BLaER1 (cell line): Measurements from ENCODE around the gene DHCR7.

Experiments
- H3K27ac ChIP-seq: shearing (Covaris generic); formaldehyde crosslinking; 2 replicates; pipeline ENCODE4 v1.8.1; 2022
- H3K27me3 ChIP-seq: shearing (Covaris generic); formaldehyde crosslinking; 2 replicates; pipeline ENCODE4 v1.8.1; 2022
- H3K36me3 ChIP-seq: shearing (Covaris generic); formaldehyde crosslinking; 2 replicates; pipeline ENCODE4 v1.8.1; 2022
- H3K4me1 ChIP-seq: shearing (Covaris generic); formaldehyde crosslinking; 2 replicates; pipeline ENCODE4 v1.8.1; 2022
- H3K4me2 ChIP-seq: shearing (Covaris generic); formaldehyde crosslinking; 2 replicates; pipeline ENCODE4 v1.8.1; 2022
- H3K4me3 ChIP-seq: shearing (Covaris generic); formaldehyde crosslinking; 2 replicates; pipeline ENCODE4 v1.8.1; 2022
- H3K9ac ChIP-seq: shearing (Covaris generic); formaldehyde crosslinking; 2 replicates; pipeline ENCODE4 v1.8.1; 2022
- H3K9me3 ChIP-seq: shearing (Covaris generic); formaldehyde crosslinking; 2 replicates; pipeline ENCODE4 v1.8.1; 2022
- H4K20me1 ChIP-seq: shearing (Covaris generic); formaldehyde crosslinking; 2 replicates; pipeline ENCODE4 v1.8.1; 2022
- Cebpa-rat ChIP-seq: shearing (Covaris generic); IDR thresholded peaks from 2 replicates; pipeline ENCODE4 v1.8.1; 2022

Gene DHCR7

DNA sequence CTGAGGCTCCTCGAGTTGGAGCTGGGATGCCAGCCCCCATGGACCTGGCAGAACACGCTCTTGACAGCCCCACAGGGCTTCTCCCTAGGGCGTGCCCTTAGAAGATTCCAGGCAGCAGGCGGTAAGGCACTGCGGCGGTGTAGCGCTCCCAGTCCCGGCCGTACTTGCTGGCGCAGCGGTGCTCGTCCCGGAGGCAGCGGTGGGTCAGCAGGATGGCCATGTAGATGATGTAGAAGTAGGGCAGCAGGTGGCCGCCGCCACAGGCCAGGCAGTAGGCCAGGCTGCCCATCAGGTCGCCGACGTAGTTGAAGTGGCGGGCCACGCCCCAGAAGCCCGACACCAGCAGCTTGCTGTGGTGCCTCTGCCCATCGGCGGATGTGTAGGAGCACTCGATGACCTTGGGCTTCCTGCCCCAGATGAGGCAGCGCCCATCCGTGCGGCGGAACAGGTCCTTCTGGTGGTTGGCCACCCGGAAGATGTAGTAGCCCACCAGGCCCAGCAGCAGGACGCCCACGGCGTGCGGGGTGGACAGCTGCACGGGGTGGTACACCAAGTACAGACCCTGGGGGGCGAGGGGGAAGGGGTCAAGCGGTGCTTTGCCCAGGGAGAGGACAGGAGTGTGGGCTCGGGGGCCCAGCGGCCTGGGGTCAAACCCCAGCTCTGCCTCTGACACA lies 12.8 kb downstream of the DHCR7 start:
- Histone ChIP-seq H3K27ac (no peak overlapping the region), H3K4me1 (peaks cover 20% of the 10 kb centered on the region), H3K27me3 (no peaks in the 10 kb centered on the region), H3K9ac (no peak overlapping the region), H3K4me2 (peak overlapping the region; percentile 49), H4K20me1 (peaks cover 11% of the 10 kb centered on the region; the same call in 1 of the 2 replicates), H3K9me3 (no peaks in the 10 kb centered on the region), H3K36me3 (peaks cover 66% of the 10 kb centered on the region), H3K4me3 (no peak overlapping the region)
- no peak for TF ChIP-seq Cebpa-rat

DNA sequence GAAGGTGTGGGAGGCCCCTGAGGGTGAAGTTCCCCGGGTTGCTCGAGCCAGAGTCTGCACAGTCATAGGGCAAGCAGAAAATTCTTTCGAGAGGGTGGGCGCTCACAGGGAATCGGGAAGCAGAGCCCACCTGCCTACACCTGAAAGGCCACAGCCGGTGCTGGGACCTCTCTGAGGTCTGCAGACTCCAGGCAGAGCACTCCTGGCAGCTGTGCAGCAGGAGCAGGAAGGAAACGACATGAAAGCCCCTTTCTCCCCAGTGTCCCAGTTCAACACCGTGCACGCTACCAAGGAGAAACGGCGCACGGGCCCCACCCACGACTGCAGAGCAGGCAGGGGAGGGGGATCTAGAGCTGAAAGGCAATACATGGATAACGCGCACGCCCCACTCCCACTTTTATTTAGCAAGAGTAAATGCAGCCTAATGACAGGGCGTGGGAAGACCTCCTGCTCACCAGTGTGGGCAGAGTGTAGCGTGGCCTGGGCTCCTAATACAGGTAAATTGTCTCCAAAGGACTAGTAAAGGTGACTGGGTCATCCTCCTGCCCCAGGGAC lies 13.5 kb downstream of the DHCR7 start:
- Histone ChIP-seq H3K9ac (no peak overlapping the region), H3K27ac (no peak overlapping the region), H3K4me3 (no peak overlapping the region), H3K4me1 (peaks cover 20% of the 10 kb centered on the region), H3K4me2 (peak overlapping the region; percentile 49), H3K27me3 (no peaks in the 10 kb centered on the region), H4K20me1 (peaks cover 11% of the 10 kb centered on the region; the same call in 1 of the 2 replicates), H3K9me3 (no peaks in the 10 kb centered on the region), H3K36me3 (peaks cover 59% of the 10 kb centered on the region)
- no peak for TF ChIP-seq Cebpa-rat

DNA sequence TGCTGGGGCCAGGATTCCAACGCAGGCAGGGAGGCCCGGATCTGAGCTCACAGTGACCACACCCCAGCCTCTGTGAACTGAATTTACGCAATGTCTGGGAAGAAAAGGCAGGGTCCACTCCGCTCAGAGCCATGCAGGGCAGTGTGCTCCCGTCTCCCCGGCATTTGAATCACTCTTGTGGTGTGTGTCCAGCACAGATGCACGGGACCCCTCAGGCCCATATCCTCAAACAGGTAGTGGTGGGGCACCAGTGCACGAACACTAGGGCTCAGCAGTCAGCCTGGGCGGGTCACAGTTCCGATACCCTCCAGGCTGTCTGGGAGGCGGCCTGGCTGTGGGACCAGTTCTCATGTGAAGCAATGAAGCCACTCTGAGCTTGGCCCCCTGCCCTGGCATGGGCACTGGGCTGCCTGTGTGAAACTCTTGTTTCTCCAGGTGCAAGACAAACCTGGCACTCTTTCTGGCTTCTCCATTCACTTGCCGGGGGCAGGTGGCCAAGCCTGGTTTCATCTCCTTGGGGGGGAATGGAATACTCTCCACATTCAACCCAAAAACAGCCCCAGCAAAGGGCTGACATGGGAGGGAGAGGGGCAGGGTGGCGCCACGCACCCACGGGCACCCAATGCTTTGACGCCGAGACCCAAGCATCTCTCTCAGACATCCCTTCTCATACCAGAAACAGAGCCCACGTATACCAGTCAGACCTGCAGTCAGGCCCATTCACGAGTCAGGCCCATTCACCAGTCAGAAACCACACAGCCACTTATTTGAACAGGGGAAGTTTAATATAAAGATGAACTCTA lies 14.3 kb downstream of the DHCR7 start:
- H4K20me1 ChIP-seq, result peaks cover 4% of the 10 kb centered on the region; the same call in 1 of the 2 replicates
- H3K4me3 ChIP-seq, result no peak overlapping the region
- TF ChIP-seq Cebpa-rat, result no peak
- H3K9ac ChIP-seq, result no peak overlapping the region
- H3K36me3 ChIP-seq, result peaks cover 51% of the 10 kb centered on the region
- H3K4me2 ChIP-seq, result no peak overlapping the region; the same call in 1 of the 2 replicates
- no peaks in the 10 kb centered on the region for H3K9me3 ChIP-seq
- no peaks in the 10 kb centered on the region for H3K27me3 ChIP-seq
- H3K4me1 ChIP-seq, result peaks cover 20% of the 10 kb centered on the region
- no peak overlapping the region for H3K27ac ChIP-seq

DNA sequence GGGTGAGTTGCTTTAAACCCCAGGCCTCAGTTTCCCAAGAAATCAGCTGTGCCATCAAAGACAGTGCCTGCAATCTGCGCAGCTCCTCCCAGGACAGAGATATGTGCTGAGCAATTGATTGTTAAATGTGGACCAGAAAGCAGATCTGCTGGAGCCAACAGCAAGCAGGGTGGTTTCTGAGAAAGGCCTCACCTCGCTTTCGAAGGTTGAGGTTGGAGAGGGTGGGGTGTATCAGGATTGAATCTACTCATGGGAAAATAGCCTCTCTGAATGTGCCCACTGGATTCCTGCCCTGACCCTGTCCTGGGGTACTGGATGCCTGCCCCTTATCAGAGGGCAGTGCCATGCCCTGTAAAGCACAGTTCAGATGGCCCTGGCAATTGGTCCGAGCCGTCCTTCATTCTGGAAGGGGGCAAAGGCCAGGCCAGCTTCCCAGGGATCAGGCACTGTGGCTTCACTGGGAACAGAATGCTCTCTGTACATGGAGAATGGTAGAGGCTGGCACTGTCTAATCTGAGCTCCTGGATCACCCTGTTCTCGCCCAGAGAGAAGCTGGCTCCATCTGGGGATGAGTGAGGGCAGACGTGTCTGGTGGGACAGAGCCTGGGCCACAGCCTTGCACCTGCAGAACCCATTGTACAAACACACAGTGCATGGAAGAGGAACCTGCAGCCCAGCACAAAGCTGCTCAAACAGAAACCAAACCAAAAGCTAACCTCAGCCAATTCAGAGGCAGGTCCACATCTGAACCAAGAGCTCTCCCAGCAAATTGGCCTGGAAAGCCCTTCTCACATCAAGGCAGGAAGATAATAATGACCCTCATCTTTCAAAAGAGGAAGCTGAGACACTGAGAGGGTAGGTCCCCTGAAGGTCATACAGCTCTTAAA lies 15.2 kb downstream of the DHCR7 start:
- H3K27me3 ChIP-seq, result no peaks in the 10 kb centered on the region

DNA sequence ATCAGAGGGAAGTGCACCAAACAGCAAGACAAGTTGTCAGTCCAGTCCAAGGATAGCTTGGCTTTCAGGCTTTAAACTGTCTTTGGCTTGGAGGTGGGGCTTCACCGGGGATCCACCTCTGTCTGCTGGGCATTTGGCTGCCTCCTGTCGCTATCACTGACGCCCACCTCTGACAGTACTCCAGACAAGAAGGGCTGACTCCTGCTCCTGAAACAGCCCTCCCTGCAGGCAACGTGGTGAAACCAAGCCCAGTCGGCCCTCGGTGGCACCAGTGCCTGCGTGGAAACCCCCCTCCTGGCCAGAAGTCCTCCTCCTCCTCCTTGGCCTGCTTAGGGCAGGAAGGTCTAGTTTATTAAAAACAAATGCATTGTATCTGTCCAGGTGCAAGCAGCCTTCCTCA lies 16.9 kb downstream of the DHCR7 start:
- Histone ChIP-seq H3K4me3 (no peak overlapping the region), H3K27me3 (no peaks in the 10 kb centered on the region), H3K36me3 (peaks cover 26% of the 10 kb centered on the region), H3K27ac (no peak overlapping the region), H3K4me2 (no peak overlapping the region), H3K4me1 (peaks cover 20% of the 10 kb centered on the region), H3K9me3 (no peaks in the 10 kb centered on the region), H3K9ac (no peak overlapping the region), H4K20me1 (no peaks in the 10 kb centered on the region; the same call in 1 of the 2 replicates)
- TF ChIP-seq Cebpa-rat, result no peak

More for the DNA sequence above, 15.2 kb downstream of the DHCR7 start:
- H3K9ac ChIP-seq, result no peak overlapping the region
- no peaks in the 10 kb centered on the region; the same call in 1 of the 2 replicates for H4K20me1 ChIP-seq
- TF ChIP-seq Cebpa-rat, result no peak
- H3K4me1 ChIP-seq, result peaks cover 20% of the 10 kb centered on the region
- no peak overlapping the region for H3K4me2 ChIP-seq
- no peak overlapping the region for H3K27ac ChIP-seq
- peaks cover 43% of the 10 kb centered on the region for H3K36me3 ChIP-seq
- no peak overlapping the region for H3K4me3 ChIP-seq
- H3K9me3 ChIP-seq, result no peaks in the 10 kb centered on the region

DNA sequence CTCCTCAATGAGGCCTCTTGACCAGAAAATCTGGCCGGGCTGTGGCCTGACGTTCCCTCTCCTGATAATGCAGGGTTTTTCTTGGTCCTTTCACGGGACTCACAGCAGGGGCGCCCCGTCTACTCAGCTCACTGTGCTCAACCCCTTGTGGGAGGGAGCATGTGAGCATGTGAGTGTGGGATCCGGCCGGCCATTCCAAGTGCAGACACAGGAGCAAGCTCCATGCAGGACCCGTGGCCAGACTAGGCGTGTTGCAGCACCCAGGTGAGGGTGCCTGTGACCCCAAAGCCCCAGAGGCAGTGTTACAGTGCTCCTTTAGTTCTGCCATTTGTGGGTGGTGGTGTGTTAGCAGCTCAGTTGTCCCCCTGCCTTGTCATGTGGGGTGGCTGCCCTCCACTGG lies 18.0 kb downstream of the DHCR7 start:
- no peak for TF ChIP-seq Cebpa-rat
- peaks cover 15% of the 10 kb centered on the region for H3K36me3 ChIP-seq
- no peak overlapping the region for H3K4me2 ChIP-seq
- H3K27ac ChIP-seq, result no peak overlapping the region
- no peak overlapping the region for H3K9ac ChIP-seq
- no peaks in the 10 kb centered on the region for H3K27me3 ChIP-seq
- no peaks in the 10 kb centered on the region for H3K9me3 ChIP-seq
- peaks cover 17% of the 10 kb centered on the region for H3K4me1 ChIP-seq
- H3K4me3 ChIP-seq, result no peak overlapping the region
- no peaks in the 10 kb centered on the region; the same call in 1 of the 2 replicates for H4K20me1 ChIP-seq

DNA sequence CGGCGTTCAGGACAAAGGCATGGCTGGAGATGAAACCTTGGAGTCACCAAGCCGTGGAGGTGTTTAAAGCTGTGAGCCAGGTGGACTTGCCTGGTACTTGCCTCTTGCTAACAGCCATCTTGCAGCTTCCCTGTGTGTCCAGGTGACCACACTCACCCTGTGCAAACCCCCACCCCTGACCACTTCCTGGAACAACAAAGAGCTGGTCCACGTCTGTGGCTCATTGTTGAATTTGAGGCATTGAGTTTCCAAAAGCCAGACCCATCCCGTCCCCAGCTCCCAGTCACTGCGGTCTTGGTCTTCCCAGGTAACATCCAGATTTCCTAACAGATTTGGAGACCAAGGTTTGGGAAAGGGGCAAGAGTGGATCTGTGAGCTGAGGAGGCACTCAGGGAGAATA lies 18.5 kb downstream of the DHCR7 start:
- no peak overlapping the region for H3K4me2 ChIP-seq
- H3K27me3 ChIP-seq, result no peaks in the 10 kb centered on the region
- peaks cover 10% of the 10 kb centered on the region; the same call in 1 of the 2 replicates for H3K36me3 ChIP-seq
- H3K4me3 ChIP-seq, result no peak overlapping the region
- TF ChIP-seq Cebpa-rat, result no peak
- no peaks in the 10 kb centered on the region for H3K9me3 ChIP-seq
- H3K9ac ChIP-seq, result no peak overlapping the region
- H3K4me1 ChIP-seq, result peaks cover 12% of the 10 kb centered on the region
- H3K27ac ChIP-seq, result no peak overlapping the region
- no peaks in the 10 kb centered on the region for H4K20me1 ChIP-seq

DNA sequence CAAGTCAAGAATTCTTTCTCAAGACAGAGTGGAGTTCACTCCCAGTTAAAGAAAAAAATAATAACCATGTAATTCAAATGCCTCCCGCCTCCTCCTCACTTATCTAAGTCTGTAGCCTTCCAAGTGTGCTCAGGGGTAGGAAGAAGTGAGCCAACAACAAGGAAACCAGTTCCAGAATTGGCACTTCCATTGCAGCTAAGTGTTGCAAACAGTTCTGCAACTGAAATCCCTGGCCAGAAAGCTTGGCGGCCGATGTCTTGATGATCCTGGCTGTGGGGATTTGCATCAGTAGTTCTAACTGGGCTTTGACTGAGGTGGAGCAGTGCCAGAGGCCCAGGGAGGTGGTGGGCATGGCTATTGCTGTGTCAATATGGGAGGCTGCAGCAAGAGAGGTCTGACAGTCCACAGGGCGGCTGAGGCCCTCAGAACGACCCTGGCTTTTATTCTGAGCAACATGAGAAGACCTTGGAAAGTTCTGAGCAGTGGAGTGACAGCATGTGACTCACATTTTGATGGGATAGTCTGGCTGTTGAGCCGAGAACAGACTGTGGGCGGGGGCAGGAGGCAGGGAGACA lies 19.2 kb downstream of the DHCR7 start:
- no peaks in the 10 kb centered on the region for H4K20me1 ChIP-seq
- H3K9me3 ChIP-seq, result no peaks in the 10 kb centered on the region
- no peak overlapping the region for H3K4me2 ChIP-seq
- H3K27me3 ChIP-seq, result no peaks in the 10 kb centered on the region
- peaks cover 3% of the 10 kb centered on the region; the same call in 1 of the 2 replicates for H3K36me3 ChIP-seq
- H3K27ac ChIP-seq, result no peak overlapping the region
- TF ChIP-seq Cebpa-rat, result no peak
- H3K4me1 ChIP-seq, result peaks cover 7% of the 10 kb centered on the region; the same call in 1 of the 2 replicates
- no peak overlapping the region for H3K9ac ChIP-seq
- no peak overlapping the region for H3K4me3 ChIP-seq

DNA sequence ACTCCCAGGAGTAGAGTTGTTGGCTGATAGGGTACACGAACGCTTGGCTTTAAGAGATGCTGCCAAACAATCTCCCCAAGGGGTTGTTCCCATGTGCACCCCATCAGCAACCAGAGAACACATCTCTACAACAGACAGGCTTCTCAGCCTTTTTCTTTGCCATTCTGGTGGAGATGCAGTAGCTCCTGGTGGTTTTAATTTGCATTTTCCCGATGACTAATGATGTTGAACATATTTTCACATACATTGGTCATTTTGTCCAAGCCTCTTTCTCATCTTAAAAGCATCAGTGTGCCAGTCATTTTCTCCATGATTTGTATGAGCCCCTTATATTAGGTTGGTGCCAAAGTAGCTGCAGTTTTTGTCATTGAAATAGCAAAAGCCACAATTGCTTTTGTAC lies 21.8 kb downstream of the DHCR7 start:
- Histone ChIP-seq H3K36me3 (no peaks in the 10 kb centered on the region), H3K27me3 (no peaks in the 10 kb centered on the region), H3K4me1 (no peaks in the 10 kb centered on the region), H3K4me2 (no peak overlapping the region), H3K4me3 (no peak overlapping the region), H3K27ac (no peak overlapping the region), H3K9me3 (no peaks in the 10 kb centered on the region), H3K9ac (no peak overlapping the region), H4K20me1 (no peaks in the 10 kb centered on the region)
- TF ChIP-seq Cebpa-rat, result no peak
